Spleen (tissue), 11 donors: ENCODE measurements around the gene PTPRG. TPM values are rescaled to one million over a fixed set of nuclear protein-coding genes. Genes with fewer than 3 reads are reported as not detected.

Experiments
- DNase-seq: peaks from one replicate; pipeline ENCODE4 v3.0.0-alpha.2; 2020
- H3K27ac ChIP-seq, 8 donors: fragments of 200-600 bp; sonication (generic) in 7 of 8; 1 replicate in 4 of 8; 2 replicates in 4 of 8; pipeline versions ENCODE4 v1.5.0 to v1.8.0; 2016 to 2021; ENCODE audit warnings: inconsistent platforms in 4 of 8, mild to moderate bottlenecking in 4 of 8, moderate library complexity in 1 of 8
- H3K27me3 ChIP-seq, 7 donors: fragments of 200-600 bp; sonication (generic) in 6 of 7; replicated peaks in 1 of 7; 1 replicate in 4 of 7; 2 replicates in 3 of 7; pipeline versions ENCODE4 v1.5.0 to v1.8.0; 2016 to 2021; ENCODE audit warnings: inconsistent platforms in 3 of 7, mild to moderate bottlenecking in 1 of 7
- H3K36me3 ChIP-seq, 6 donors: fragments of 200-600 bp; sonication (generic) in 5 of 6; 1 replicate in 4 of 6; 2 replicates in 2 of 6; pipeline versions ENCODE4 v1.5.0 to v1.8.0; 2016 to 2021; ENCODE audit warnings: inconsistent platforms in 2 of 6
- H3K4me1 ChIP-seq, 6 donors: fragments of 200-600 bp; sonication (generic) in 5 of 6; 1 replicate in 3 of 6; 2 replicates in 3 of 6; pipeline versions ENCODE4 v1.5.0 to v1.8.0; 2016 to 2021; ENCODE audit warnings: inconsistent platforms in 3 of 6
- H3K4me3 ChIP-seq, 8 donors: fragments of 200-600 bp; sonication (generic) in 7 of 8; 1 replicate in 4 of 8; 2 replicates in 4 of 8; pipeline versions ENCODE4 v1.5.0 to v1.8.0; 2016 to 2021; ENCODE audit warnings: inconsistent platforms in 4 of 8, mild to moderate bottlenecking in 4 of 8, moderate library complexity in 2 of 8
- H3K9me3 ChIP-seq, 8 donors: fragments of 200-600 bp; sonication (generic) in 7 of 8; 1 replicate in 4 of 8; 2 replicates in 4 of 8; pipeline versions ENCODE4 v1.5.0 to v1.8.0; 2016 to 2021; ENCODE audit warnings: inconsistent platforms in 4 of 8
- CTCF ChIP-seq, 11 experiments: fragments of 200-600 bp in 7 of 11; fragments of 450-650 bp in 4 of 11; sonication (generic) in 4 of 11; IDR thresholded peaks in 8 of 11; conservative IDR thresholded peaks in 3 of 11; 1 replicate in 7 of 11; 2 replicates in 4 of 11; pipeline versions ENCODE4 v1.4.0 to v1.8.0; 2016 to 2021; ENCODE audit warnings: antibody characterized with exemption in 11 of 11, inconsistent platforms in 4 of 11, mild to moderate bottlenecking in 1 of 11
- POLR2A ChIP-seq, 3 donors: fragments of 450-650 bp; IDR thresholded peaks; one replicate each; pipeline ENCODE4 v1.5.1; 2017; ENCODE audit warnings: antibody characterized with exemption in 3 of 3, mild to moderate bottlenecking in 1 of 3
- POLR2AphosphoS5 ChIP-seq, 3 donors: sonication (generic); formaldehyde crosslinking; IDR thresholded peaks; one replicate each; pipeline ENCODE4 v1.5.1; 2017; ENCODE audit warnings: antibody characterized with exemption in 3 of 3
- WGBS, 5 donors: extraction: QIAGEN DNeasy Blood & Tissue Kit in 3 of 5; methylation state at CpG; one replicate each; pipeline versions ENCODE4 v1.1.5 to v1.1.7; 2013 to 2018; 5-methylcytosine and 5-hydroxymethylcytosine counted together
- intact Hi-C: fragments of 100-400 bp; cut with DNase I; formaldehyde crosslinking; loops from one replicate; pipeline ENCODE4 v1.15.0; 2023; ENCODE audit warnings: low total_unique reads
- polyA plus RNA-seq, 3 donors: library from polyadenylated mRNA; stranded (reverse); fragments of 200-250 nt; gene quantifications; one replicate each; pipeline ENCODE4 v1.2.1, GENCODE V29; 2013
- total RNA-seq, 7 donors: library from RNA; depleted of rRNA in 3 of 7; stranded (reverse); fragments of >200 nt in 3 of 7; fragmentation: NEBNext Ultra II Directional in 4 of 7; extraction: Animal tissue kit (Norgen Biotek cat#: 25700) in 4 of 7; gene quantifications; one replicate each; pipeline versions ENCODE4 v1.1.0 to v1.2.1, GENCODE V29; 2016 to 2021
- donor health status: healthy with polysubstance abuse.
- donor health status: DM: no; HTN: no; CAD: no; lungs with moderate emphysema.
- donor health status: DM: no; HTN: no; CAD: no.
- donor health status: Bipolar disorder and iron deficiency.
- donor health status: healthy.
- donor health status: DM: no; HTN: no; CAD: no.
- donor health status: DM: yes; HTN: yes; CAD: no.

PTPRG gene
- total and polyA plus RNA-seq, 10 donors = 0.89 to 77.0 (median 34.5) TPM

GRCh38 chr3:61594964-61595285, 33.6 kb downstream of the PTPRG start:
- DNase-seq = no peak
- no peaks in the 10 kb centered on the region for H3K27me3 ChIP-seq
- H3K36me3 ChIP-seq = no peaks in the 10 kb centered on the region
- peaks cover 0 to 6% (median 0%) of the 10 kb centered on the region in 6 donors for H3K4me1 ChIP-seq
- intact Hi-C loops = no loop called here
- no peaks in the 10 kb centered on the region for H3K9me3 ChIP-seq
- TF ChIP-seq POLR2A (IDR thresholded peaks at IDR 0.05) = no peak
- TF ChIP-seq CTCF (IDR thresholded peaks at IDR 0.05 in 8 of 11, conservative IDR thresholded peaks at IDR 0.05 in 3 of 11) = no peak
- 65 to 78% (median 69%) methylated on average over 9 of the region's 9 CpGs for WGBS, 5 donors
- no peak overlapping the region for H3K27ac ChIP-seq
- no peak overlapping the region for H3K4me3 ChIP-seq

DNA sequence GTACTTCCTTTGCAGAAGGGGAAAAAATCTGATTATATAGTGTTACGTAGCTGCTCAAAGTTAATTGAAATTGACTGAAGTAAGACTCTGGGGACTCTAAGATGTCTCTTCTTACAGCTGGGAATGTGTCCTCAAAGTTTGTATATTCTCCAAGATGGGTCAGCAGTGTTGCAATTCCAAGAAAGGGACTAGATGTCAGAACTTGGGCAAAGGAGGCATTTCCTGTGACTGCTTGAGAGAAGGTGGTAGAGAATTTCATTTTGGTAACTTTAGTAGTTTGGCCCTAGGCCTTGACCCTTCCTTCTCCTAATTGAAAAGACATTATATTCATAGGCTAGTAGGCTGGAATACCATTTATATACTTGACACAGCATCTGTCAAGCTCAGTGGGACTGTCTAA, 33.9 kb downstream of the PTPRG start:
- H3K4me1 ChIP-seq = peaks cover 0 to 6% (median 0%) of the 10 kb centered on the region in 6 donors
- H3K4me3 ChIP-seq = no peak overlapping the region
- H3K27me3 ChIP-seq = no peaks in the 10 kb centered on the region
- no peak for DNase-seq
- no peak for TF ChIP-seq POLR2A (IDR thresholded peaks at IDR 0.05)
- TF ChIP-seq POLR2AphosphoS5 (IDR thresholded peaks at IDR 0.05) = no peak
- no peak for TF ChIP-seq CTCF (IDR thresholded peaks at IDR 0.05 in 8 of 11, conservative IDR thresholded peaks at IDR 0.05 in 3 of 11)
- no peaks in the 10 kb centered on the region for H3K36me3 ChIP-seq
- 0 to 54% (median 41%) methylated on average over 1 of the region's 1 CpG for WGBS, 5 donors
- intact Hi-C loops = no loop called here
- H3K27ac ChIP-seq = no peak overlapping the region
- H3K9me3 ChIP-seq = no peaks in the 10 kb centered on the region

DNA sequence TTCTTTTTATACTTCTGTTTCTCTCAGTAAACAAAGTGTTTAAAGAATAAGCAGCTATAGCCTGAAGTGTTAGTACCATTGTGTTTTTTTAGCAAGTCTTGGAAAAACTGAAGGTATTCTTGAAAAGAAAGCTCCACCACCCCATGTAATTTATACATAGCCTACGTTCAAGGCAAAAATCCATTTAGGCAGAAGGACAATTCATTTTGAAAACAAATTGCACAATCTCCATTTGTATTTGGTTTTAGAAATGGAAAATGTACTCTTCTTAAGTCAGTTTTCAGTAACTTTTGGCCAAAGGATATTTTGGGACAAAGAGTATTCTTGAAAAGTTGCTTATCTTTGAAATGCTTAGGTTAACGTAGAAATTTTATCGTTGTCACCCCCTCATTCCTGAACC, 34.5 kb downstream of the PTPRG start:
- peaks cover 0 to 6% (median 0%) of the 10 kb centered on the region in 6 donors for H3K4me1 ChIP-seq
- 84 to 90% (median 88%) methylated on average over 3 of the region's 3 CpGs for WGBS, 5 donors
- H3K4me3 ChIP-seq = no peak overlapping the region
- intact Hi-C loops = no loop called here
- DNase-seq = no peak
- H3K27ac ChIP-seq = no peak overlapping the region
- H3K9me3 ChIP-seq = no peaks in the 10 kb centered on the region
- TF ChIP-seq POLR2AphosphoS5 (IDR thresholded peaks at IDR 0.05) (no peak), POLR2A (IDR thresholded peaks at IDR 0.05) (no peak), CTCF (IDR thresholded peaks at IDR 0.05 in 8 of 11, conservative IDR thresholded peaks at IDR 0.05 in 3 of 11) (no peak)
- no peaks in the 10 kb centered on the region for H3K27me3 ChIP-seq
- H3K36me3 ChIP-seq = no peaks in the 10 kb centered on the region

DNA sequence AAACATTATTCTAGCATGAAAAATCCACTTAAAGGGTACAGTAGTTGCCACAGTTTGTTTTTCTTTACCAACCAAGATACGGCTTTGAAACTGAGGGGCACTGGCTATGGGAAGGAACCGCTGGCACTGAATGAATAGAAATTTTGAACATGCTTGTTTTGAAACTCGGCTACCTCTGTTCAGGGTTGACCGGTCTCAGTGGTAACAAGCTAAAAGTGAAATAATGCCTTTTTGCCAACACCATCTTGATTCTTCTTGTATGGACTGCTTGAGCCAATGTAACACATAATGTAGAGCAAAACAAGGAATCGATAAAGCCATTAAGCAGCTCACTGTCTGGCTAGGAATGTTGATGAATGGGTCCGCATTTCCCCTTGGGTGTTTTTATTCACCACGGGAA, 36.5 kb downstream of the PTPRG start:
- DNase-seq = no peak
- 83 to 95% (median 89%) methylated on average over 7 of the region's 7 CpGs for WGBS, 5 donors
- H3K9me3 ChIP-seq = no peaks in the 10 kb centered on the region
- H3K36me3 ChIP-seq = no peaks in the 10 kb centered on the region
- peaks cover 0 to 6% (median 0%) of the 10 kb centered on the region in 6 donors for H3K4me1 ChIP-seq
- no peak for TF ChIP-seq POLR2A (IDR thresholded peaks at IDR 0.05)
- no peak for TF ChIP-seq CTCF (IDR thresholded peaks at IDR 0.05 in 8 of 11, conservative IDR thresholded peaks at IDR 0.05 in 3 of 11)
- no peak for TF ChIP-seq POLR2AphosphoS5 (IDR thresholded peaks at IDR 0.05)
- intact Hi-C loops = no loop called here
- H3K27ac ChIP-seq = no peak overlapping the region
- no peaks in the 10 kb centered on the region for H3K27me3 ChIP-seq
- H3K4me3 ChIP-seq = no peak overlapping the region
